ENCODE results near the gene NAA16.
A peak's percentile ranks its signal among the peaks of the same experiment; 100 is the strongest.

The NAA16 gene

DNA sequence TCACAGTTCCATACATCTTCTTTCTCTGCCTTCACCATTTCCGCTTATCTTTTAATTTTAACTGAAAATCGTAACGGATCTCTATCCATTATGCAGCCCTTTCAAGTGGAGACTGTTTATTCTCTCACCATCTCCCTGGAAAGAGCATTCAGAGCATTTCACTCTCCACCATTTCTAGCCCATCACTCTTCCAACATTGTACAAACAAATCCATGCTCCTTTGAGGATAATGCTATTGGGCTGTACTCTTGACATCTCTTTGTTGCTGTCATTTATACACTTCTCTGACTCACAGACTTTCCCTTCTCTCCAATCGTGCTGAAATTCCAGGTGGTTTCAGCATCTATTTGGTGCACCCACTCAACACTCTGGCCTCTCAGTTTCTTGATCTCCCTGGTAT lies 71.4 kb downstream of the NAA16 start:
- H3K4me1 ChIP-seq (ENCODE audit: control insufficient read depth, low read length): peaks cover 13% of the 10 kb centered on the region
- H3K9me3 ChIP-seq (ENCODE audit: control insufficient read depth, insufficient read depth, low read length): no peaks in the 10 kb centered on the region
- peaks cover 12% of the 10 kb centered on the region for H3F3A ChIP-seq (ENCODE audit: control insufficient read depth, insufficient read depth)
- H4K20me1 ChIP-seq (ENCODE audit: control insufficient read depth, insufficient read depth, low read depth, low read length): no peaks in the 10 kb centered on the region
- H3K27me3 ChIP-seq (ENCODE audit: control insufficient read depth, low read length): no peaks in the 10 kb centered on the region
- H3K27ac ChIP-seq (ENCODE audit: low read depth, low read length): no peak overlapping the region
- H3K9me2 ChIP-seq (replicated peaks; ENCODE audit: control insufficient read depth, low read length): no peaks in the 10 kb centered on the region
- peaks cover 3% of the 10 kb centered on the region; the same call in 1 of the 2 replicates for H3K36me3 ChIP-seq (ENCODE audit: control insufficient read depth, low read length)
- no peak for TF ChIP-seq EZH2phosphoT487 (IDR thresholded peaks at IDR 0.05; ENCODE audit: borderline replicate concordance, low read length)
- TF ChIP-seq, protein P1, sequence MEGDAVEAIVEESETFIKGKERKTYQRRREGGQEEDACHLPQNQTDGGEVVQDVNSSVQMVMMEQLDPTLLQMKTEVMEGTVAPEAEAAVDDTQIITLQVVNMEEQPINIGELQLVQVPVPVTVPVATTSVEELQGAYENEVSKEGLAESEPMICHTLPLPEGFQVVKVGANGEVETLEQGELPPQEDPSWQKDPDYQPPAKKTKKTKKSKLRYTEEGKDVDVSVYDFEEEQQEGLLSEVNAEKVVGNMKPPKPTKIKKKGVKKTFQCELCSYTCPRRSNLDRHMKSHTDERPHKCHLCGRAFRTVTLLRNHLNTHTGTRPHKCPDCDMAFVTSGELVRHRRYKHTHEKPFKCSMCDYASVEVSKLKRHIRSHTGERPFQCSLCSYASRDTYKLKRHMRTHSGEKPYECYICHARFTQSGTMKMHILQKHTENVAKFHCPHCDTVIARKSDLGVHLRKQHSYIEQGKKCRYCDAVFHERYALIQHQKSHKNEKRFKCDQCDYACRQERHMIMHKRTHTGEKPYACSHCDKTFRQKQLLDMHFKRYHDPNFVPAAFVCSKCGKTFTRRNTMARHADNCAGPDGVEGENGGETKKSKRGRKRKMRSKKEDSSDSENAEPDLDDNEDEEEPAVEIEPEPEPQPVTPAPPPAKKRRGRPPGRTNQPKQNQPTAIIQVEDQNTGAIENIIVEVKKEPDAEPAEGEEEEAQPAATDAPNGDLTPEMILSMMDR (IDR thresholded peaks at IDR 0.05; ENCODE audit: low read depth, low read length, poor library complexity, severe bottlenecking): no peak
- no peak overlapping the region for H3K4me2 ChIP-seq (ENCODE audit: low read length)
- no peaks in the 10 kb centered on the region for H3K79me2 ChIP-seq (ENCODE audit: control insufficient read depth, low read length)
- H3K4me3 ChIP-seq (ENCODE audit: low read length): no peak overlapping the region

DNA sequence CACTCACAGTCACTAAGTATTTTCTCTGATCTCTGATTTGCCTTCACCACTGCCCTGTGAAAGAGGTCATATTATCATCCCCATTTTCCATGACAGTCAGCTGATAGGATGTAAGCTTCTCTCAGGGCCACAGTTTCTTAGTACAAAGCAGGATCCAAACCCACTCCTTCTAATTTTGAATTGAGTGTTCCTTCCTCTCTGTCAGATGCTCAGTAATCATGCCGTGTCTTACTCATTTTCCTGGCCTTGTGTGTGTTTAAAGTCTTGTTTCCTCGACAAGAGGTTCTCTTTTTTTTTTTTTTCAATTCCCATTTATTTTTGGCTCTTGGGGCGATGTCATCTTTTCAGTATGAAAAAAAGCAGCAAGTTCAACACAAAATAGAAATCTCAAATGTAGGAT lies 72.3 kb downstream of the NAA16 start:
- Histone ChIP-seq H3K9me2 (replicated peaks; ENCODE audit: control insufficient read depth, low read length) (no peaks in the 10 kb centered on the region), H4K20me1 (ENCODE audit: control insufficient read depth, insufficient read depth, low read depth, low read length) (no peaks in the 10 kb centered on the region), H3K4me3 (ENCODE audit: low read length) (no peak overlapping the region), H3K27me3 (ENCODE audit: control insufficient read depth, low read length) (no peaks in the 10 kb centered on the region), H3F3A (ENCODE audit: control insufficient read depth, insufficient read depth) (peaks cover 11% of the 10 kb centered on the region), H3K4me1 (ENCODE audit: control insufficient read depth, low read length) (peaks cover 13% of the 10 kb centered on the region), H3K36me3 (ENCODE audit: control insufficient read depth, low read length) (no peaks in the 10 kb centered on the region), H3K79me2 (ENCODE audit: control insufficient read depth, low read length) (no peaks in the 10 kb centered on the region), H3K4me2 (ENCODE audit: low read length) (no peak overlapping the region), H3K27ac (ENCODE audit: low read depth, low read length) (no peak overlapping the region), H3K9me3 (ENCODE audit: control insufficient read depth, insufficient read depth, low read length) (no peaks in the 10 kb centered on the region)
- TF ChIP-seq, protein P1 (IDR thresholded peaks at IDR 0.05; ENCODE audit: low read depth, low read length, poor library complexity, severe bottlenecking): no peak
- TF ChIP-seq EZH2phosphoT487 (IDR thresholded peaks at IDR 0.05; ENCODE audit: borderline replicate concordance, low read length): no peak

DNA sequence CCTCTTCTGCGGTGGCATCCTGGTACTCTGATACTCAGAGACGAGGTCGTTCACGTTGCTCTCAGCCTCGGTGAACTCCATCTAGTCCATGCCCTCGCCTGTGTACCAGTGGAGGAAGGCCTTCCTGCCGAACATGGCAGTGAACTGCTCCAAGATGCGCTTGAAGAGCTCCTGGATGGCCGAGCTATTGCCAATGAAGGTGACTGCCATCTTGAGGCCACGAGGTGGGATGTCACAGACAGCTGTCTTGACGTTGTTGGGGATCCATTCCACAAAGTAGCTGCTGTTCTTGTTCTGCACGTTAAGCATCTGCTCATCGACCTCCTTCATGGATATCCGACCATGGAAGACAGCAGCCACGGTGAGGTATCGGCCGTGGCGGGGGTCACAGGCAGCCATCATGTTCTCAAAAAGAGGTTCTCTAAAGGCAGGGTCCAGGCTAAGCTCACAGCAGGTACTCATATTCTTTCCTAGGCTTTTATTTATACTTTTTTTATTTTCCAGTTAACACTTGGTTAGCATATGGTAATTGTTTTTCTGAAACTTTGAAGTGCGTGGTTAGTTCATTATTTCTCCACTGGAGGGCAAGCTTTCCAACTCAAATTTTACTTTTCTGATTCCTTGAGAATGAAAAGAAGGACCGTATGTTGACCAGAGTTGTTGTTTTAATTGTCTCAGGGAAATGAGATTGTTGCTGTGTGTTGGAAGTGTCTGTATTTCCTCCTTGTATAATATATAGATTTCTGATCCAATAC lies 73.9 kb downstream of the NAA16 start:
- Histone ChIP-seq H3K79me2 (ENCODE audit: control insufficient read depth, low read length) (no peaks in the 10 kb centered on the region), H3F3A (ENCODE audit: control insufficient read depth, insufficient read depth) (peaks cover 6% of the 10 kb centered on the region), H3K27me3 (ENCODE audit: control insufficient read depth, low read length) (no peaks in the 10 kb centered on the region), H3K36me3 (ENCODE audit: control insufficient read depth, low read length) (no peaks in the 10 kb centered on the region), H3K27ac (ENCODE audit: low read depth, low read length) (no peak overlapping the region), H3K4me2 (ENCODE audit: low read length) (no peak overlapping the region), H3K4me1 (ENCODE audit: control insufficient read depth, low read length) (peaks cover 13% of the 10 kb centered on the region), H3K4me3 (ENCODE audit: low read length) (no peak overlapping the region), H4K20me1 (ENCODE audit: control insufficient read depth, insufficient read depth, low read depth, low read length) (no peaks in the 10 kb centered on the region), H3K9me3 (ENCODE audit: control insufficient read depth, insufficient read depth, low read length) (no peaks in the 10 kb centered on the region), H3K9me2 (replicated peaks; ENCODE audit: control insufficient read depth, low read length) (no peaks in the 10 kb centered on the region)
- TF ChIP-seq, protein P1 (IDR thresholded peaks at IDR 0.05; ENCODE audit: low read depth, low read length, poor library complexity, severe bottlenecking): peak; percentile 60
- no peak for TF ChIP-seq EZH2phosphoT487 (IDR thresholded peaks at IDR 0.05; ENCODE audit: borderline replicate concordance, low read length)
